ENCODE data around the gene ZNF783.
"Not testable (repeated sequence)": the region's sequence is repeated elsewhere in the genome, so short reads cannot be mapped to it uniquely, and the experiment has no call there.

ZNF783 gene

GRCh38 chr7:149330914-149331567 lies 69.0 kb downstream of the ZNF783 start:
- TF ChIP-seq POLR2A (IDR thresholded peaks at IDR 0.05; ENCODE audit: low read length) (no peak), GATA1 (IDR thresholded peaks at IDR 0.05; ENCODE audit: low read depth, low read length) (no peak)
- no peak for DNase-seq

GRCh38 chr7:149332602-149333320 lies 70.8 kb downstream of the ZNF783 start:
- not testable (repeated sequence) for DNase-seq

- TF ChIP-seq GATA1 (IDR thresholded peaks at IDR 0.05; ENCODE audit: low read depth, low read length) (no peak), POLR2A (IDR thresholded peaks at IDR 0.05; ENCODE audit: low read length) (no peak)
- no peak for DNase-seq
Observed at GRCh38 chr7:149333321-149333717, 71.3 kb downstream of the ZNF783 start.

GRCh38 chr7:149334219-149334618 lies 72.2 kb downstream of the ZNF783 start:
- DNase-seq: no peak
- TF ChIP-seq POLR2A (IDR thresholded peaks at IDR 0.05; ENCODE audit: low read length) (no peak), GATA1 (IDR thresholded peaks at IDR 0.05; ENCODE audit: low read depth, low read length) (no peak)
